Measurements from ENCODE around the gene COMMD7. TPM values are rescaled to one million over a fixed set of nuclear protein-coding genes. Genes with fewer than 3 reads are reported as not detected.
"Not testable (repeated sequence)": the region's sequence is repeated elsewhere in the genome, so short reads cannot be mapped to it uniquely, and the experiment has no call there.

COMMD7 gene
- total RNA-seq, 4 donors from 2014 or later: 9.8 to 22.5 (median 10.2) TPM

DNA sequence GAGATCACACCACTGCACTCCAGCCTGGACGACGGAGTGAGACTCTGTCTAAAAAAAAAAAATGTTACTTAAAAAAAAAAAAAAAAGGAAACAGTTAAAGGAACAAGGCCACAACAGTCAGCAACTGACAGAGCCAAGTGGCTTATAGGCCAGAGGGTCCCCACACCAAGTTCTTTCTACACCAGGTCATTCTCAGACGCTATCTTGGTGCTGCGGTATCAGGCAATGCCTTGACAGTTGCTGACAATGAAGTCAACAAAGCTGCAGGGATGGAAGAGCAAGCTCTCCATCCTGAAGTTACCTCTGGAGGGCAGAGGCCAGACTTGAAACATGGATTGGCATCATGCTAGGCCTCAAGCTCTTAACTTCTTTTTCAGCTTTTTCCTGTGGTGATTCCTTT is 31.9 kb downstream of the COMMD7 start:
- Histone ChIP-seq H3K9me3 (no peaks in the 10 kb centered on the region), H3K27me3 (no peaks in the 10 kb centered on the region), H3K27ac (no peak overlapping the region), H3K4me1 (peaks cover 0 to 10% (median 0%) of the 10 kb centered on the region in 3 donors), H3K36me3 (peaks cover 0 to 48% (median 0%) of the 10 kb centered on the region in 3 donors), H3K4me3 (no peak overlapping the region)
- intact Hi-C loops (cut with DNase I): no loop called here
- DNase-seq: no peak
- WGBS, 2 donors: 72 to 86% methylated on average over 4 of the region's 4 CpGs
- TF ChIP-seq, protein P1, sequence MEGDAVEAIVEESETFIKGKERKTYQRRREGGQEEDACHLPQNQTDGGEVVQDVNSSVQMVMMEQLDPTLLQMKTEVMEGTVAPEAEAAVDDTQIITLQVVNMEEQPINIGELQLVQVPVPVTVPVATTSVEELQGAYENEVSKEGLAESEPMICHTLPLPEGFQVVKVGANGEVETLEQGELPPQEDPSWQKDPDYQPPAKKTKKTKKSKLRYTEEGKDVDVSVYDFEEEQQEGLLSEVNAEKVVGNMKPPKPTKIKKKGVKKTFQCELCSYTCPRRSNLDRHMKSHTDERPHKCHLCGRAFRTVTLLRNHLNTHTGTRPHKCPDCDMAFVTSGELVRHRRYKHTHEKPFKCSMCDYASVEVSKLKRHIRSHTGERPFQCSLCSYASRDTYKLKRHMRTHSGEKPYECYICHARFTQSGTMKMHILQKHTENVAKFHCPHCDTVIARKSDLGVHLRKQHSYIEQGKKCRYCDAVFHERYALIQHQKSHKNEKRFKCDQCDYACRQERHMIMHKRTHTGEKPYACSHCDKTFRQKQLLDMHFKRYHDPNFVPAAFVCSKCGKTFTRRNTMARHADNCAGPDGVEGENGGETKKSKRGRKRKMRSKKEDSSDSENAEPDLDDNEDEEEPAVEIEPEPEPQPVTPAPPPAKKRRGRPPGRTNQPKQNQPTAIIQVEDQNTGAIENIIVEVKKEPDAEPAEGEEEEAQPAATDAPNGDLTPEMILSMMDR (IDR thresholded peaks at IDR 0.05): no peak
- TF ChIP-seq POLR2A (IDR thresholded peaks at IDR 0.05): no peak

DNA sequence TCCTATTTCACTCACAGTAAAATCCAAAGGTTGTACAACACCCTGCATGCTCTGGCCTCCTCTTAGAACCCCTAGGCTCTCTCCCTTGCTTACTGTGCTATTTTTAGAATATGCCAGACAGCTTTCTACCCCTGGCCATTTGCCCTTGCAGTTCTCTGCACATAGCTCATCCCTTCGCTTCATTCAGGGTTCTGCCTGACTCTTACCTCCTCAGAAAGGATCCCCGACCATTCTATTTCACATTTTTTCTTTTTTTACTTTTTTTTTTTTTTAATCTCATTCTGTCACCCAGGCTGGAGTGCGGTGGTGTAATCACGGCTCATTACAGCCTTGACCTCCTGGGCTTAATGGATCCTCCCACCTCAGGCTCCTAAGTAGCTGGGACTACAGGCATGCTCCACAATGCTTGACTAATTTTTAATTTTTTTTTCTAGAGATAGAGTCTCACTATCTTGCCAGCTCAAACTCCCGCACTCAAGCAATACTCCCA is 33.6 kb downstream of the COMMD7 start:
- no peaks in the 10 kb centered on the region for H3K27me3 ChIP-seq
- no peak overlapping the region for H3K27ac ChIP-seq
- no peak for DNase-seq
- 88 to 89% methylated on average over 5 of the region's 5 CpGs for WGBS, 2 donors
- intact Hi-C loops (cut with DNase I): no loop called here
- H3K9me3 ChIP-seq: no peaks in the 10 kb centered on the region
- TF ChIP-seq POLR2A (IDR thresholded peaks at IDR 0.05): no peak
- no peak overlapping the region for H3K4me3 ChIP-seq
- peaks cover 0 to 10% (median 0%) of the 10 kb centered on the region in 3 donors for H3K4me1 ChIP-seq
- H3K36me3 ChIP-seq: peaks cover 0 to 48% (median 0%) of the 10 kb centered on the region in 3 donors

DNA sequence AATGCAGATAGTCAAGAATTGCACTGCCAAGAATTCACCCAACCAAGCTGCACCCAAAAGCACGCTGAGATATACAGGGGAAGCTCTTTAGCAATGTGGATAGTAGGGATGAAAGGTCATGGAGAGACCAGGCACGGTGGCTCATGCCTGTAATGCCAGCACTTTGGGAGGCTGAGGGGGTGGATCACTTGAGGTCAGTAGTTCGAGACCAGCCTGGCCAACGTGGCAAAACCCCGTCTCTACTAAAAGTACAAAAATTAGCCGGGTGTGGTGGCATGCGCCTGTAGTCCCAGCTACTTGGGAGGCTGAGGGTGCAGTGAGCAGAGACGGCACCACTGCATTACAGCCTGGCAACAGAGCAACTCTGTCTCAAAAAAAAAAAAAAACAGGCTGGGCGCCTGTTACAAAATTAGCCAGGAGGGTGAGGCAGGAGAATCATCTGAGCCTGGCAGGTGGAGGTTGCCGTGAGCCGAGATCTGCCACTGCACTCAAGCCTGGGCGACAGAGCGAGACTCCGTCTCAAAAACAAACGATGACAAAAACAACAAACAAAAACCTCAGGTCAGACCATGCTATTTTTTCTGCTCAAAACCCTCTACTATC is 34.1 kb downstream of the COMMD7 start:
- H3K36me3 ChIP-seq: peaks cover 0 to 48% (median 0%) of the 10 kb centered on the region in 3 donors
- H3K9me3 ChIP-seq; H3K4me1 ChIP-seq; H3K4me3 ChIP-seq; H3K27me3 ChIP-seq; intact Hi-C loops (cut with DNase I); DNase-seq: not testable (repeated sequence)
- 88 to 91% methylated on average over 14 to 15 of the region's 15 CpGs for WGBS, 2 donors
- peak overlapping the region in 1 of 4 donors; percentile 17 for H3K27ac ChIP-seq

GRCh38 chr20:32707691-32708581 is 35.3 kb downstream of the COMMD7 start:
- H3K36me3 ChIP-seq: peaks cover 4 to 48% (median 7%) of the 10 kb centered on the region in 3 donors
- TF ChIP-seq, protein P1 (IDR thresholded peaks at IDR 0.05): no peak
- TF ChIP-seq POLR2A (IDR thresholded peaks at IDR 0.05): no peak
- DNase-seq: no peak
- WGBS, 2 donors: 74 to 77% methylated on average over 5 of the region's 5 CpGs
- H3K4me1 ChIP-seq: peaks cover 0 to 10% (median 0%) of the 10 kb centered on the region in 3 donors
- no peak overlapping the region for H3K4me3 ChIP-seq
- intact Hi-C loops (cut with DNase I): no loop called here
- no peaks in the 10 kb centered on the region for H3K9me3 ChIP-seq
- H3K27ac ChIP-seq: peak overlapping the region in 1 of 4 donors; percentile 26
- H3K27me3 ChIP-seq: no peaks in the 10 kb centered on the region

DNA sequence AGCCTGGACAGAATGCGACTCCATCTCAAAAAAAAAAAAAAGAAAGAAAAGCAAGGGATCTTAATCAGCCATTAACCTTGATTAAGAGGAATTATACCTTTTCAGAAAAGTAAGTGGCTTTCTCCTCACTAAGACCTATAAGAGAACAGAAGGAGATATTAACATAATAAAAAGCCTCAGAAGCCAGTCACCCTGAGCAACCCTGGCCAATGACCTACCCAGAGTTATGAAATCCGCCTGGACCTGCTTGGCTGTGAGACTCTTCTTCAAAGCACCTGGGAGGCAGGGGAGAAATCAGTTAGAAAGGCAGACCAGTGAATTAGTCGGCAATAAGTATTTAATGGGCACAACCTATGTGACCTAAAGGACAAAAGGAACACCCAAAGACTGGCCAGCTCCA is 36.8 kb downstream of the COMMD7 start:
- DNase-seq: no peak
- 80 to 97% methylated on average over 3 of the region's 3 CpGs for WGBS, 2 donors
- intact Hi-C loops (cut with DNase I): no loop called here
- no peaks in the 10 kb centered on the region for H3K27me3 ChIP-seq
- no peak overlapping the region for H3K27ac ChIP-seq
- H3K36me3 ChIP-seq: peaks cover 6 to 59% (median 8%) of the 10 kb centered on the region in 3 donors
- TF ChIP-seq, protein P1 (IDR thresholded peaks at IDR 0.05): no peak
- TF ChIP-seq POLR2A (IDR thresholded peaks at IDR 0.05): no peak
- H3K9me3 ChIP-seq: no peaks in the 10 kb centered on the region
- H3K4me3 ChIP-seq: no peak overlapping the region
- peaks cover 0 to 10% (median 0%) of the 10 kb centered on the region in 3 donors for H3K4me1 ChIP-seq

Data from esophagus squamous epithelium (tissue), 5 donors.